Fibroblast of the aortic adventitia (primary cell): ENCODE data around the gene SAMD14. TPM values are rescaled to one million over a fixed set of nuclear protein-coding genes. Genes with fewer than 3 reads are reported as not detected.

Source experiments
- DNase-seq: peaks from one replicate; pipeline ENCODE4 v3.0.0-alpha.2; 2010; ENCODE audit warnings: low read depth
- H3K4me3 ChIP-seq: 2 replicates; pipeline ENCODE4 v1.5.1; 2011; ENCODE audit warnings: low read depth, mild to moderate bottlenecking, control low read depth, low read length, moderate library complexity
- CTCF ChIP-seq: IDR thresholded peaks from 2 replicates; pipeline ENCODE4 v1.5.1; 2011; ENCODE audit warnings: mild to moderate bottlenecking, low read length, control low read depth, inconsistent platforms; ENCODE audit not compliant: insufficient read depth
- total RNA-seq: library from RNA; depleted of rRNA; stranded (reverse); fragments of >200 nt; gene quantifications from 2 replicates; pipeline ENCODE4 v1.2.3, GENCODE V29; 2012; ENCODE audit warnings: low replicate concordance

SAMD14 gene
- total RNA-seq, 1 donor: 1.6 TPM

GRCh38 chr17:50169881-50170459 lies 40.0 kb upstream of the SAMD14 start:
- no peak overlapping the region for H3K4me3 ChIP-seq
- no peak for DNase-seq
- TF ChIP-seq CTCF: no peak

GRCh38 chr17:50169121-50169764 lies 39.3 kb upstream of the SAMD14 start:
- peak; percentile 82 for DNase-seq
- peak; percentile 87 for TF ChIP-seq CTCF

GRCh38 chr17:50168319-50168718 lies 38.4 kb upstream of the SAMD14 start:
- no peak overlapping the region for H3K4me3 ChIP-seq
- DNase-seq: no peak
- TF ChIP-seq CTCF: no peak

More at GRCh38 chr17:50169121-50169764, 39.3 kb upstream of the SAMD14 start:
- no peak overlapping the region for H3K4me3 ChIP-seq

GRCh38 chr17:50167371-50167770 lies 37.4 kb upstream of the SAMD14 start:
- H3K4me3 ChIP-seq: no peak overlapping the region
- no peak for DNase-seq

GRCh38 chr17:50166518-50167181 lies 36.7 kb upstream of the SAMD14 start:
- no peak for DNase-seq
- TF ChIP-seq CTCF: no peak
- no peak overlapping the region for H3K4me3 ChIP-seq

More at GRCh38 chr17:50167371-50167770, 37.4 kb upstream of the SAMD14 start:
- no peak for TF ChIP-seq CTCF

GRCh38 chr17:50165867-50166517 lies 36.0 kb upstream of the SAMD14 start, which contains the start of gene SGCA:
TSS of gene SGCA (plus strand) at chr17:50166005. CDS start at chr17:50166041, 36 bp downstream.
- peak; percentile 38 for DNase-seq
- H3K4me3 ChIP-seq: no peak within 1 kb of the TSS
- peak; percentile 14 for TF ChIP-seq CTCF
